A673 (cell line): ENCODE results near the gene TEX261. TPM values are rescaled to one million over a fixed set of nuclear protein-coding genes. Genes with fewer than 3 reads are reported as not detected.

Source experiments
- BruUV-seq: library from RNA; stranded (reverse); fragments of 400-500 nt; replicated peaks from 2 replicates; lab custom pipeline; 2021; lab: Mats Ljungman, UMichigan
- CTCF ChIA-PET: fragments of 300-600 bp; sonication (Branson Sonifier 250); formaldehyde crosslinking; loops from one replicate; lab custom pipeline; 2022; ENCODE audit warnings: antibody characterized with exemption; lab: Charles Lee
- POLR2A ChIA-PET: fragments of 300-600 bp; sonication (Branson Sonifier 250); formaldehyde crosslinking; loops from one replicate; lab custom pipeline; 2022; ENCODE audit warnings: antibody characterized with exemption; ENCODE audit not compliant: low non-redundant PET; lab: Charles Lee
- DNase-seq: peaks from one replicate; pipeline ENCODE4 v3.0.0-alpha.2; 2015; ENCODE audit warnings: low spot score
- H3K27ac ChIP-seq: fragments of 200-600 bp; sonication (generic); 2 replicates; pipeline ENCODE4 v1.5.1; 2016; ENCODE audit warnings: mixed run types, low read depth, mild to moderate bottlenecking, mixed read lengths, antibody characterized with exemption, low read length; ENCODE audit not compliant: poor library complexity, severe bottlenecking
- H3K27me3 ChIP-seq: fragments of 200-600 bp; sonication (generic); replicated peaks from 2 replicates; pipeline ENCODE4 v1.6.1; 2017; ENCODE audit warnings: mixed run types, low read depth, mild to moderate bottlenecking, mixed read lengths, antibody characterized with exemption, low read length; ENCODE audit not compliant: insufficient read depth, poor library complexity
- H3K36me3 ChIP-seq: fragments of 200-600 bp; sonication (generic); 2 replicates; pipeline ENCODE4 v1.6.1; 2016; ENCODE audit warnings: mixed run types, mild to moderate bottlenecking, mixed read lengths, antibody characterized with exemption, low read length; ENCODE audit not compliant: insufficient read depth, poor library complexity, severe bottlenecking
- H3K4me1 ChIP-seq: fragments of 200-600 bp; sonication (generic); 2 replicates; pipeline ENCODE4 v1.6.1; 2017; ENCODE audit warnings: mixed run types, mild to moderate bottlenecking, mixed read lengths, antibody characterized with exemption, low read length; ENCODE audit not compliant: insufficient read depth, poor library complexity, severe bottlenecking
- H3K4me3 ChIP-seq: fragments of 200-600 bp; sonication (generic); 2 replicates; pipeline ENCODE4 v1.5.1; 2016; ENCODE audit warnings: low read depth, mixed run types, mild to moderate bottlenecking, mixed read lengths, low read length; ENCODE audit not compliant: poor library complexity, severe bottlenecking
- H3K9me3 ChIP-seq: fragments of 200-600 bp; sonication (generic); 2 replicates; pipeline ENCODE4 v1.6.1; 2016; ENCODE audit warnings: mixed run types, low read depth, mild to moderate bottlenecking, mixed read lengths, antibody characterized with exemption, low read length; ENCODE audit not compliant: poor library complexity, severe bottlenecking
- CTCF ChIP-seq: fragments of 300-800, 200-600 bp; sonication (generic); conservative IDR thresholded peaks from 2 replicates; pipeline ENCODE4 v1.5.1; 2017; ENCODE audit warnings: low read depth, mild to moderate bottlenecking, antibody characterized with exemption, low read length, moderate library complexity, mixed read lengths
- EZH2 ChIP-seq: fragments of 200-600 bp; sonication (generic); IDR thresholded peaks from 2 replicates; pipeline ENCODE4 v1.6.1; 2017; ENCODE audit warnings: borderline replicate concordance, low read depth, mild to moderate bottlenecking, mixed read lengths, antibody characterized with exemption, low read length; ENCODE audit not compliant: poor library complexity, severe bottlenecking
- intact Hi-C: fragments of 100-400 bp; cut with micrococcal nuclease; formaldehyde crosslinking; loops from one replicate; pipeline ENCODE4 v1.10.0; 2022; ENCODE audit not compliant: unreplicated experiment
- total RNA-seq: library from RNA; stranded (reverse); gene quantifications from 2 replicates; pipeline ENCODE4 v1.2.3, GENCODE V29; 2021

The TEX261 gene
- total RNA-seq, 1 experiment from 2014 or later, result 60.9 TPM

- ChIA-PET CTCF (interaction anchor here (0.6 kb wide), 1 partner anchor 340 kb away, joined by 3 read pairs; the partner anchor contains the start of gene ZNF638), POLR2A (interaction anchor here (0.7 kb wide), 1 partner anchor 698 kb away, joined by 10 read pairs; the partner anchor contains the start of gene SNRPG)
- H3K27me3 ChIP-seq, result no peaks in the 10 kb centered on the region
- peaks cover 6% of the 10 kb centered on the region for H3K4me1 ChIP-seq
- no peak for DNase-seq
- peaks cover 17% of the 10 kb centered on the region for H3K36me3 ChIP-seq
- H3K27ac ChIP-seq, result no peak overlapping the region
- no peaks in the 10 kb centered on the region for H3K9me3 ChIP-seq
- no TSS peak for BruUV-seq
- H3K4me3 ChIP-seq, result no peak overlapping the region
- intact Hi-C loops, result no loop called here
- TF ChIP-seq EZH2, result no peak
- no peak for TF ChIP-seq CTCF
These were observed 2.9 kb downstream of the TEX261 start for GRCh38 chr2:70991742-70992141.

GRCh38 chr2:70991142-70991541 lies 3.5 kb downstream of the TEX261 start:
- Histone ChIP-seq H3K27ac (no peak overlapping the region), H3K27me3 (no peaks in the 10 kb centered on the region), H3K4me3 (no peak overlapping the region), H3K4me1 (peaks cover 6% of the 10 kb centered on the region), H3K36me3 (peaks cover 21% of the 10 kb centered on the region), H3K9me3 (no peaks in the 10 kb centered on the region)
- intact Hi-C loops, result no loop called here
- ChIA-PET POLR2A (no interaction called here), CTCF (no interaction called here)
- DNase-seq, result no peak
- no TSS peak for BruUV-seq
- TF ChIP-seq CTCF (no peak), EZH2 (no peak)

DNA sequence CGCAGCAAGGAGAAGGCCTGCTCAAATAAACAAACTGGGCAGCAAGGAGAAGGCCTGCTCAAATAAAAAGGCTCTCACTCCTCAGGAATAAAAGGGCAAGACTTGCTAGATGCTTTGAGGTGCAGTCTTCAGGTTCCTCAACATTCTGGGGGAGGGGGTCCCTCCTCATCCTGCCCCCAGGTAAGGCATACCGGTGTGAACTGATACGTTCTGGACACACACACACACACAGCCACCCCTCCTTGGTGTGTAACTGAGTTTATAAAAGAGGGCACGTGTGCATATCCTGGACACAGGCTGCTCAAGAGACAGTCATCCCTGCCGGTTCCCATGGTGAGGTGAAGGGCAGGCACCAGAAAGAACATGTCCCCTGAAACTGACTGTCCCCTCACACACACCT lies 4.5 kb downstream of the TEX261 start:
- H3K36me3 ChIP-seq, result peaks cover 21% of the 10 kb centered on the region
- no peak for TF ChIP-seq CTCF
- no peak for TF ChIP-seq EZH2
- H3K27ac ChIP-seq, result no peak overlapping the region
- intact Hi-C loops, result no loop called here
- ChIA-PET POLR2A (no interaction called here), CTCF (no interaction called here)
- DNase-seq, result no peak
- H3K27me3 ChIP-seq, result no peaks in the 10 kb centered on the region
- H3K4me3 ChIP-seq, result no peak overlapping the region
- H3K9me3 ChIP-seq, result no peaks in the 10 kb centered on the region
- no TSS peak for BruUV-seq
- H3K4me1 ChIP-seq, result peaks cover 6% of the 10 kb centered on the region
